ENCODE measurements around the gene ASTN2. TPM values are rescaled to one million over a fixed set of nuclear protein-coding genes. Genes with fewer than 3 reads are reported as not detected.

The ASTN2 gene
- polyA plus RNA-seq, 1 donor from 2014 or later = 6.8 TPM

GRCh38 chr9:116515541-116515940, 899.3 kb downstream of the ASTN2 start:
- no peak for TF ChIP-seq TAF1 (IDR thresholded peaks at IDR 0.05; ENCODE audit: low read depth)
- Histone ChIP-seq H2AFZ (ENCODE audit: low read depth, low read length) (no peak overlapping the region), H3K9me3 (ENCODE audit: low read length) (no peaks in the 10 kb centered on the region), H3K27me3 (ENCODE audit: insufficient read depth, low read depth, low read length) (no peaks in the 10 kb centered on the region), H3K9ac (ENCODE audit: low read length) (no peak overlapping the region), H3F3A (ENCODE audit: insufficient read depth, low read length, poor library complexity, severe bottlenecking) (no peaks in the 10 kb centered on the region), H4K20me1 (ENCODE audit: insufficient read depth) (no peaks in the 10 kb centered on the region), H3K9me2 (ENCODE audit: insufficient read depth, low read length) (no peaks in the 10 kb centered on the region), H3K4me3 (ENCODE audit: low read length) (no peak overlapping the region), H3K79me2 (replicated peaks; ENCODE audit: insufficient read depth, low read length) (no peaks in the 10 kb centered on the region), H3K36me3 (ENCODE audit: insufficient read depth, low read length) (no peaks in the 10 kb centered on the region), H3K27ac (ENCODE audit: low read length) (no peak overlapping the region), H3K4me2 (ENCODE audit: low read length) (no peak overlapping the region)

GRCh38 chr9:116506685-116507084, 908.2 kb downstream of the ASTN2 start:
- Histone ChIP-seq H3K36me3 (ENCODE audit: insufficient read depth, low read length) (no peaks in the 10 kb centered on the region), H3K9ac (ENCODE audit: low read length) (no peak overlapping the region), H3K4me2 (ENCODE audit: low read length) (no peak overlapping the region), H3K27me3 (ENCODE audit: insufficient read depth, low read depth, low read length) (no peaks in the 10 kb centered on the region), H3K9me3 (ENCODE audit: low read length) (no peaks in the 10 kb centered on the region), H3F3A (ENCODE audit: insufficient read depth, low read length, poor library complexity, severe bottlenecking) (no peaks in the 10 kb centered on the region), H4K20me1 (ENCODE audit: insufficient read depth) (no peaks in the 10 kb centered on the region), H3K27ac (ENCODE audit: low read length) (no peak overlapping the region), H3K4me3 (ENCODE audit: low read length) (no peak overlapping the region), H2AFZ (ENCODE audit: low read depth, low read length) (no peak overlapping the region), H3K9me2 (ENCODE audit: insufficient read depth, low read length) (no peaks in the 10 kb centered on the region), H3K79me2 (replicated peaks; ENCODE audit: insufficient read depth, low read length) (no peaks in the 10 kb centered on the region)
- no peak for TF ChIP-seq REST (IDR thresholded peaks at IDR 0.05; ENCODE audit: borderline replicate concordance)
- no peak for TF ChIP-seq CTCF (IDR thresholded peaks at IDR 0.05; ENCODE audit: poor library complexity, severe bottlenecking)
- no peak for TF ChIP-seq EZH2 (IDR thresholded peaks at IDR 0.05; ENCODE audit: borderline replicate concordance, insufficient read depth, low read length, poor library complexity, severe bottlenecking)
- no peak for TF ChIP-seq EP300 (conservative IDR thresholded peaks at IDR 0.05; ENCODE audit: poor library complexity, severe bottlenecking)

- no peaks in the 10 kb centered on the region for H3K79me2 ChIP-seq (replicated peaks; ENCODE audit: insufficient read depth, low read length)
- H3F3A ChIP-seq (ENCODE audit: insufficient read depth, low read length, poor library complexity, severe bottlenecking) = no peaks in the 10 kb centered on the region
- no peak for TF ChIP-seq TAF1 (IDR thresholded peaks at IDR 0.05; ENCODE audit: low read depth)
- no peak for TF ChIP-seq POLR2AphosphoS5 (IDR thresholded peaks at IDR 0.05)
- TF ChIP-seq REST (IDR thresholded peaks at IDR 0.05; ENCODE audit: borderline replicate concordance) = no peak
- no peak for TF ChIP-seq EP300 (conservative IDR thresholded peaks at IDR 0.05; ENCODE audit: poor library complexity, severe bottlenecking)
- no peak for TF ChIP-seq CTCF (IDR thresholded peaks at IDR 0.05; ENCODE audit: poor library complexity, severe bottlenecking)
- no peak for TF ChIP-seq EZH2 (IDR thresholded peaks at IDR 0.05; ENCODE audit: borderline replicate concordance, insufficient read depth, low read length, poor library complexity, severe bottlenecking)
- no peak for TF ChIP-seq SMC3 (conservative IDR thresholded peaks at IDR 0.05; ENCODE audit: poor library complexity)
These were observed 909.9 kb downstream of the ASTN2 start for GRCh38 chr9:116504893-116505480.

More at GRCh38 chr9:116504893-116505480, 909.9 kb downstream of the ASTN2 start:
- Histone ChIP-seq H3K9me3 (ENCODE audit: low read length) (no peaks in the 10 kb centered on the region), H3K27ac (ENCODE audit: low read length) (no peak overlapping the region), H3K4me3 (ENCODE audit: low read length) (no peak overlapping the region), H3K36me3 (ENCODE audit: insufficient read depth, low read length) (no peaks in the 10 kb centered on the region), H2AFZ (ENCODE audit: low read depth, low read length) (no peak overlapping the region), H4K20me1 (ENCODE audit: insufficient read depth) (no peaks in the 10 kb centered on the region), H3K9me2 (ENCODE audit: insufficient read depth, low read length) (no peaks in the 10 kb centered on the region), H3K27me3 (ENCODE audit: insufficient read depth, low read depth, low read length) (no peaks in the 10 kb centered on the region), H3K4me2 (ENCODE audit: low read length) (no peak overlapping the region), H3K9ac (ENCODE audit: low read length) (no peak overlapping the region)
